ENCODE data around the gene C1QBP.
"Not testable (repeated sequence)": the region's sequence is repeated elsewhere in the genome, so short reads cannot be mapped to it uniquely, and the experiment has no call there.

The C1QBP gene

DNA sequence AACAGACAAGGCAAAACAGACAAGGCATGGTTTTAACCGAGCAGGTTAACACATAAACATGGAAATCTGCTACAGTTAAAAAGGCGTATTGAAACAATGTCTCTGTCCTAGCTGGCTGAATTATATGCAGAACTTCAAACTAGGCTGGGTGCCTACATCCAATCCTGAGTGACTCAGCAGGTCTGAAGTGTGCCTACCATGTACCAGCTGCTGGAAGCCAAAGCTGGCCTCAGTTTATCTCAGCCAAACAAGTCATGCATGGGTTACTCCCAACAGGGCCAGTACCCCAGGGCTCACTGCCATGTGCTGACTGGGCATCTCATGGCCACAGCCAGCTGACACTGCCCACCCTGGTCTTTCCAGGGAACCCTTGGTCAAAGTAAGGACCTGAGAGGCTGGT is 4.0 kb downstream of the C1QBP start:
- peak in 2 of 56 donors; percentile 1 to 13 for DNase-seq

GRCh38 chr17:5431949-5432556 is 6.9 kb downstream of the C1QBP start:
- DNase-seq = no peak

DNA sequence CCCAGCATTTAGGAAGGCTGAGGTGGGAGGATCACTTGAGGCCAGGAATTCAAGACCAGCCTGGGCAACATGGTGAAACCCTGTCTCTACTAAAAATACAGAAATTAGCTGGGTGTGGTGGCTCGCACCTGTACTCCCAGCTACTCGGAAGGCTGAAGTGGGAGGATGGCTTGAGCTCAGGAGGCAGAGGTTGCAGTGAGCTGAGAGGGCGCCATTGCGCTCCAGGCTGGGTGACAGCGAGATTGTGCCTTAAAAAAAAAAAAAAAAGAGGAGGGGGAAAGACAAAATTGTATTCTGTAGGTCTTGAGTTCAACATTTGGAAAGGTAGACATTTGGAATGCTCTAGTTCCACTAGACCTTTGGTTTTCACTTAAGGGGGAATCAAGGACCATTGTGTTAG is 7.7 kb downstream of the C1QBP start:
- not testable (repeated sequence) for DNase-seq

- no peak for DNase-seq
Observed at GRCh38 chr17:5430413-5430999, 8.4 kb downstream of the C1QBP start.

DNA sequence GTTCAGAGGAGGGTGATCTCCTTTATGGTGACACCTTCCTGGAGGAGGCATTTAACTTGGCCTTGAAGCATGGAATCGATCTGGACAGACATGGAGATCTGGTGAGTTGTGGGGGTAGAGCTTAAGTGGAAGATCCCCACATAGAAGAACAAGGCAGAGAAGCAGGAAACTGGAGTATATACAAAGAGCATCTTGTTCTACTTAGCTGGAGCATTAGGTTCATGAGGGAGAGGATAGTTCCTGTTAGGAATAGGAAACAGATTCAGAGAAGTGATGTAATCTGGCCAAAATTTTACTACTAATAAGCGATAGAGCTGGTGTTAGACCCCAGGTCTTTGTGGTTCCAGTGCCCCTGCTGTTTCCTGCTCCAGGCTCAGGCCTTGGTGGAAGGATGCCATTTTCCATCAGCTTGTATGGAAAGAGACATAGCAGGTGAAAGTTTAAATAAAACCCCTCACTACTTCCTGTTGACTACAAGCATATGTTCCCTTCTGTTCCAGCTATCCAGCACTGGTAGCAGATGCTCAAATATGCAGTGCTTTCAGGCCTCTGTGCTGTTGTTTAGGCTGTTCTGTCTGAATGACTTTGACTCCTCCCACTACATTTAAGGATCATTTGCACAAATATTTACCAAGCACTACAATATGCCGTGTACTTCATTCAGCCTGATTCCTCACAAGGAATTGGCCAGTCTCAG is 9.6 kb downstream of the C1QBP start:
- no peak for DNase-seq

DNA sequence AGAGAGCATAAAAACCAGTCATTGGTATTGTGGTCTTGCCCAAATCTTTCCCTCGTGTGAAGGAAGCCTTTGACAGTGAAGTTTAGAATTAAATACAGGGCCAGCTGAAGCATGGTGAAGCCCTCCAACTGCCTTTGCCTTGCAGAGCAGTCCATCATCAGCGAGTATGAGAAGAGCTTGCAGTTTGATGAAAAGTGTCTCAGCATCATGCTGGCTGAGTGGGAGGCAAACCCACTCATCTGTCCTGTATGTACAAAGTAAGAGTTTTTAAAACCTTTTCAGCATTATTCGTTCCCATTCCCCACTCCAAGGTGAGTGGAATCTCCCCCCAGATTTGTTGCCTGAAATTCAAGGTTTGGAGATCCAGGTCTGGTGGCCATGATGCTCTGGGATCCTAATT is 13.1 kb downstream of the C1QBP start:
- peak in 1 of 56 donors; percentile 5 for DNase-seq

DNA sequence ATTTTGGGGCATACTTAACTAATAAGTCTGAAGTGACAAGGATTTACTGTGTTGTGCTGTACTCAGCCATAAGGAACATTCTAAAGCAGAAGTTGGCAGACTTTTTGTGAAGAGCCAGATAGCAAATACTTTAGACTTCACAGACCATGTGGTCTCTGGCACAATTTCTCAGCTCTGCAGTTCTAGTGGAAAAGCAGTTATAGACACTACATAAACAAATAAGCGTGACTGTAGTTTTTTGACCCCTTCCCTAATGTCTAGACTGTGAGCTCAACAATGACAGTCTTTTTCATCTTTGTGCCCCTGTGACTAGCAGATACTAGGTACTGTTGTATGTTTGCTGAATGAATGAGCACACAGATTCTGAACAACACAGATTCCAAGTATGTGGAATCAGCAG is 14.0 kb downstream of the C1QBP start:
- no peak for DNase-seq

DNA sequence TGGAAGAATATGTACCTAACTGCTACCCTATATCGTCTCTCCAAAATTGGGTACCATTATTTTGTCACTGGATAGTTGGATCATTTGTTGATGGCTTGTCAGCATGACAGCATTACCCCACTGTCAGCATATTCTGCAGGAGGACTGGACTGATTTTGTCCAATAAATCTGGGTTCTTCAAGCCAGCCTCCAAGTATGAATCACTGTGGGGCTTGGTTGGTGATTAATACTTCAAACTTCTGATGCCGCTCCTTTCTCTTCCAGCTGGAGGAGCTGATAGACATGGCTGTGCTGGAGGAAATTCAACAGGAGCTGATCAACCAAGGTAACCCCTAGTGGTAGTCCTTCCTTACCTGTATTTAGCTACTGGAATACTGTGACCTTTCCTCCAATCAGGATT is 16.4 kb downstream of the C1QBP start:
- no peak for DNase-seq

DNA sequence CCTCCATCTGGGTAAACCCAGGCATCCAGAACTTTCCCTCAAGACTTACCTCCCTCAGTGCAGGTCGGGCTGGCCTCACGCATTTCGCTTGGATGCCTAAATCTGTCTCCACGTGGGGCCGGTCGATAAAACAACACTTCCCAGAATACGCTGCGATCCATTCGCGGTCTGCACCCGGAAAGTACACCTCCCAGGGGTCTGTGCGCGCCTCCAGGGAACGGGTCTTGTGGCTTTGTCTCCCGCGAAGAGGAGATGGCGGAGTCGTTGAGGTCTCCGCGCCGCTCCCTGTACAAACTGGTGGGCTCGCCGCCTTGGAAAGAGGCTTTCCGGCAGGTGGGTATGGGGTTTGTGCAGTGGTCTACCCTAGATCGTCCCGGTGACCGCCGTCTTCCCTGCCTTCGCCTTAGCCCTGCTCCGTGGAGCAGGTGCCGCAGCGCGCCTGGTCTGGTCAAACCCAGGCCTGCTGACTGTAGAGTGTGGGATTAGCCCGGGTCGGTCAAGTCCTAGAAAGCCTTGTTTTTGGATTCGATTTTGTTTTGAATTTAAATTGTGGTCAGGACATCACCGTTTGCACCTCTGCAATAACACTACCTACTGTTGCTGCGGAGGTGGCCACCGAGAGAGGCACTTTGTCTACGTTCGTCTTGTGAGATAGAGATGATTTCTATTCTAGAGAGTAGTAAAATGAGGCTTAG is 18.8 kb downstream of the C1QBP start, which contains the start of gene RPAIN:
Gene RPAIN (plus strand): TSS at position 224 of the 695 bp plus-strand sequence. CDS start 29 bp downstream, at position 253.
- DNase-seq = peak in 53 of 56 donors; percentile 62 to 98 (median 94)

GRCh38 chr17:5419356-5419958 is 19.5 kb downstream of the C1QBP start, which contains the start of gene NUP88:
NUP88 (minus strand) TSS chr17:5419662; CDS start chr17:5419650, 12 bp downstream.
- DNase-seq = peak; percentile 74 to 99 (median 97)

DNA sequence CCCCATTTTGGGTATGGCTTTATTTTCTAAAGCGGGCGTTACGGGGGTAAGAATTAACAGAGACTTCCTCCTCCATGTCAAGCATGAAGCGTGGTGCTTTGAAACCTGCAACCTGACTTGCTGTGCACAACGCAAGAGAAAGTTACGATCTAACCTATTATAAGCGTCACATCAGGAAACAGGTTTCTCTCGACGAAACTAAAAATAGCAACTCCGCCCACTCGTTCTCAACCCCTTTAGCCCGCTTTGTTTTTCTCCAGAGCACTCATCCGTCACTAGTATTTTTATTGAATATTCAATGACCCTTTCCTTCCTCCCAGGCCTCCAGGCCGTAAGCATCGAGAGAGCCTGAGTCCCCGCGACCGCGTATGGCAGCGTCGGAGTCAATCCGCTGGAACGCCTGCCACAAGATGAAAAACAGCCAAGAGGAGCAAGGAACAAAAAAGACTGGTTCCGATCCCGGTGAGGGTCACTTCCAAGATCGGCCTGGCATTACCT is 20.0 kb downstream of the C1QBP start:
- peak in 16 of 56 donors; percentile 15 to 72 (median 50) for DNase-seq

GRCh38 chr17:5416901-5417300 is 22.1 kb downstream of the C1QBP start:
- no peak for DNase-seq

- DNase-seq = peak in 4 of 56 donors; percentile 15 to 45 (median 28)
Observed at GRCh38 chr17:5413682-5414081, 25.3 kb downstream of the C1QBP start.

DNA sequence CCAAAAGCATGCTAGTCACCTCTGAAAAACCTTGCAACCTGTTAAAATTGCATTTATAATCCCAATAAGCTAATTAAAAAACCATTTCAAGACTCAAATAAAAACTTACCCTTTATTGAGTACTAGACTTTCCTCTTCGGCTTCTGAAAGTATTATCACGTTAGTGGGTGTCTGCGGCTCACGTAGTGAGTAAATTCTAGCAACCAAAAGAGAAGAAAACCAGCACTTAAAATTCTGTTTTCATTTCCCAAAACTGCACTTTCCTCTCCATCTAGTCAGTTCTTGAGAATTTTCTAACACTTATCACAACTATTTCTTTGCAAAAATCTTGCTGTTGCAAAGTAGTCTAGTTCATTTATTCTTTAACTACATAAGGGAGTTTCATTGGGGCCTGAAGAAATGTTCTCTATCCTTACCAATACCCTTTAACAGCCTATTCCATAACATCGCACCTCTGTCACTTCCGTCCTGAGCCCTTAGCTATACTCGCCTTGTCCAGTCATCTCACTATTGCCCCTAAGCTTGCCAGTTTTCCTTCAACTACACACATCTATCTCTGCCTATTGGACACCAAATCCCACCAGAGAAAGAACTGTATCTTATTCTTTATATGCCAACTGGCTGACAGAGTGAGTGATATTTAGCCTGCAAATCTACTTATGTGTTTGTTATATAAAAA is 28.2 kb downstream of the C1QBP start:
- no peak for DNase-seq

GRCh38 chr17:5408186-5408585 is 30.8 kb downstream of the C1QBP start:
- no peak for DNase-seq

GRCh38 chr17:5405400-5405799 is 33.6 kb downstream of the C1QBP start:
- DNase-seq = no peak

DNA sequence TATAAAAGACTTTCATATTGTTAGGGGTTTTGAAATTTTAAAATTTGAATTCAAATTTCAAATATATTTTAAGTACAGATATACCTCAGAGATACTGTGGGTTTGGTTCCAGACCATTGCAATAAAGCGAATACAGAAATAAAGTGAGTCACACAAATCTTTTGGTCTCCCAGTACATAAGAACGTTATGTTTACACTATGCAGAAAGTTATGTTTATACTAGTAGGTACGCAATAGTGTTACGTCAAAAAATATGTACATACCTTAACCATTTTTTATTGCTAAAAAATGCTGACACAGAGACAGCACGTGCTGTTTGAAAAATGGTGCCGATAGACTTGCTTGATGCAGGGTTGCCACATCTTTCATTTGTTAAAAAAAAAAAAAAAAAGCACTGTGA is 39.2 kb downstream of the C1QBP start:
- no peak for DNase-seq

DNA sequence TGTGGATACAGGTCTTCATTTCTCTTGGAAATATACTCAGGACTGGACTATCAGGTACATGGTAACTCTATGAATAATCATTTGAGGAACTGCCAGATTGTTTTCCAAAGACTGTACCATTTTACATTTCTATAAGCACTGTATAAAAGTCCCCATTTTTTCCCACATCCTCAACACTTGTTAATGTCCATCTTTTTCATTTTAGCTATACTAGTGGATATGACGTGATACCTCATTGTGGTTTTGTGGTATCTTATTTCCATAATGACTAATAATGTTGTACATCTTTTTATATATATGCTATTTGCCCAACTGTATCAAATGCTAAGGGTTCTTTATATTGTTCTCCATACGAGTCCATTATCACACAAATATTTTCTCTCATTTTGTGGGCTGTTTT is 42.3 kb downstream of the C1QBP start:
- DNase-seq = no peak

DNA sequence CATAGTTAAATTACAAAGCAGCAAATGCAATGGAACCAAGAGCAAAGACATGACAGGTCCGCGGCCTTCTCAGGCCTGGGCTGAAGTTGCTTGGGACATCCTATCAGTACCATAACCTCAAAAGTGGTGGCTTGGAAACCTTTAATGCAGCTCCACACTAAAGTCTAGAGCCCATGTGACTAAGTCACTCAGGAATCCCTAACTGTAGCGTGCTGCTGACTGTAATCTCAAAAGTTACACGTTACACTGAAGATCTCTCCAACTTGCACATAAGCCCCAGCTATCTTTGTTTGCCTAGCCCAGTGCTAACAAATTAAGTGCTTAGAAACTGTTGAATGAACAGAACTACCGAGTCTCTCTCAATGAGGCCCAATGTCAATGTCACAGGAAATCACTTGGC is 47.3 kb downstream of the C1QBP start:
- DNase-seq = no peak
